ENCODE measurements around the gene TRPM1.

Gene TRPM1

DNA sequence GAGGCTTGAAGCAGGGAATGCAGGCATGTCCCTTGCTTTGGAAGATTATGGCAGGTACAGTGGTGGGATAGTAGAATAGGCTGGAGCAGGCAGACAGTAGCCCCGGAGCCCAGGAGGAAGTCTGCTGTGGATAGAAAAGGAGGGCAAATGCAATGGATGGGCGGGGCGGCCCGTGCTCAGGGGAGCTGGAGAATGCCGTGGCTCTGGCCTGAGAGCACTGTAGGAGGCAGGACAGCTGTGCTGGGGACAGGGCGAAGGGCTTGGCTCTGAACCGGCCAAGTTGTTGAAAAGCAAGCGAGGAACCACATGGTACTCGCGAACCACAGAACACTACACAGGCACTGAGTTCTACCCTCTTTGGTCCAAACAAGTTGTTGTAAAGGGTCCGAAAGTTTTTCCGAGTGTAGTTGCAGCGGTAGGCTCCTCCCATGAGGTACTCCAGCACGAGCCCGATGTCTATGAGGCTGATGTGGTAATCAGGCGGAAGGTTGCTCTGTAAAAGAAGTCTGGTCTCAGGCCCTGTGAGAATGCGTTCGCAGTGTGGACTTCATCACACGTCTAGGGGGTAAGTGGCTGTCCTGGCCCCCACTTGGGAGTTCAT, 54.7 kb downstream of the TRPM1 start:
- no peak for DNase-seq

- no peak for DNase-seq
These were observed 55.9 kb downstream of the TRPM1 start for GRCh38 chr15:31045606-31046005.

DNA sequence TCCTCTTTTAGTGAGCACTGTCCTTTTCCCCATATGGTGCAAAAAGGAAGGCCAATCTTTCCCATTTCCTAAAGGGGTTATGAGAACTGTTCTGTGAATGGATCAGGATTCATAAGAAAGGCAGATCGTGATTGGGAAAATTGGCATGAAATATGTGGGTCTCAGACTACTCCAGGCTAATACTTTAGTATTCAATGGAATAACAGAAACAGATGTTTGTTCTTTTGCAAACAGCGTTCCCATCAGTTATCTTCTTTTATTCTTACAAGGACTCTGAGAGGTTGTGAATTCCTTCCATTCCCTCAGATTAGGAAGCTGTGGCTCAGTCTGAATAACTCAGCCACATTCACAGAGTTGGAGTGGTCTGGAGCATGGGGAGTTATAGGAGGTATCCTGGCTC, 58.8 kb downstream of the TRPM1 start:
- no peak for DNase-seq

DNA sequence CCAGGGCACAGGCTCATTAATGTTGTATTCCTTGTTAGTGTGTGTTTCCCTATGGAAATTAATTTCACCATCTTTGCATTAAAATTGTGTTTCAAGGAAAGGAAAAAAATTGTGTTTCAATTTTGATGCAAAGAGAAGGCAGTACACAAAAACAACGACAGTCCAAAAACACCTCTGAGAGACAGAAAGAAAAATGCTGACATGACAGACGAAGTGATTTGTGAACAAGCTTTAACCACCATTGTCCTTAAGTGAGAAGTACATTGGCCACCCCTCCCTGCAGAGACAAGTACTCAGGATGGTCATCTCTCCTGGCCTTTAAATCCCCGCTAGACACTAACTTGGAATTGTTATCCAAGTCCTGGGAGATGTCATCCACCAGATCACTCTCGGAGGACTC, 59.9 kb downstream of the TRPM1 start:
- DNase-seq, result no peak

GRCh38 chr15:31040611-31041010, 60.9 kb downstream of the TRPM1 start:
- no peak for DNase-seq

- DNase-seq, result no peak
These were observed 61.6 kb downstream of the TRPM1 start for GRCh38 chr15:31039961-31040360.

GRCh38 chr15:31037731-31038477, 63.6 kb downstream of the TRPM1 start:
- DNase-seq, result no peak

GRCh38 chr15:31036783-31037182, 64.7 kb downstream of the TRPM1 start:
- DNase-seq, result no peak

DNA sequence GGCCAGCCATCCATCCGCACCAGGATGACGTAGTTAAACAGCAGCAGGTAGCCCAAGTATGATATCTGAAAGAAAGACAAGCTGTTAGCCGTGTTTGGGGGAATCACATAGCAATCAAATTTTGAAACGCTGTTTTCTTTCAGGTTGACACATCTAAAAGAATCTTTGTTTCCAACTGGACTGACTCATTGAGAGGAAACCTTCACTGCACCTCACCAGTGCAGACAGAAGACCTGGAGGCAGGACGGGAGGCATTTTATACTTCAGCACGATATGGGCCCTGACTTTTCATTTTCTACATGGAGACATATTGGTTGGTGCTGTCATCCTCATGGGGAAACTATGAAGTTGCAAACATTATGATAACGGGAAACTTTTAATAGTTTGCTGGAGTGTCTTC, 65.9 kb downstream of the TRPM1 start:
- DNase-seq, result no peak

- DNase-seq, result no peak
These were observed 67.4 kb downstream of the TRPM1 start for GRCh38 chr15:31034152-31034551.

- no peak for DNase-seq
These were observed 68.6 kb downstream of the TRPM1 start for GRCh38 chr15:31032961-31033371.

GRCh38 chr15:31031471-31032067, 70.0 kb downstream of the TRPM1 start:
- DNase-seq, result no peak

DNA sequence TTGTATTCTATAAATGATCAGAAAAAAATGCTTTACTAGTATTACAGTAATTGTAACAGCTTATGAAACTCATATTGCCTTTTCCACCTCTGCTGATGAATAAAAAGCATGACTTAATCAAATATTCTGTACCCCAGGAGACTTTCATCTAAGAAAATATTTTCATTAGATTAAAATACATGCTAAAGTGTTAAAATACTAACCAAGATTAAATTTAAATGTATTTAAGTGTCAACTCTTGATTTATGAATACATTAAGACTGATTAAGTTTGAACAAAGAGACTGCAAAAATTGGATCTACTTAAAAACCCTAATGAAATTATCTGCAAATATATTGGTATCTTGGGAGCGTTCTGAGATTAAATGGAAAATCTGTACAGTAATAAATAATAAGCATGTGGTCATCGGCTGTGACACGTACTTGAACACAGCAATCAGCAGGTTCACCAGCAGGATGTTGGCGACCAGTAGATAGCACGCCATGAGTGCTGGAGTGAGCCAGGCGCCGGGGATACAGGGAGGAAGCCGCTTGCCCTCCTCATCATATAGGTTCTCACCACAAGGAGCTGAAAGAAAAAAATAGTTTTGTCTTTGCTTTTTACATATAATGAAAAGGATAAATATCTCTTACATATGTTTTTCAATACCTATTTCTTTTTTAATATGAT, 73.5 kb downstream of the TRPM1 start:
- no peak for DNase-seq

GRCh38 chr15:31025996-31026395, 75.5 kb downstream of the TRPM1 start:
- no peak for DNase-seq

DNA sequence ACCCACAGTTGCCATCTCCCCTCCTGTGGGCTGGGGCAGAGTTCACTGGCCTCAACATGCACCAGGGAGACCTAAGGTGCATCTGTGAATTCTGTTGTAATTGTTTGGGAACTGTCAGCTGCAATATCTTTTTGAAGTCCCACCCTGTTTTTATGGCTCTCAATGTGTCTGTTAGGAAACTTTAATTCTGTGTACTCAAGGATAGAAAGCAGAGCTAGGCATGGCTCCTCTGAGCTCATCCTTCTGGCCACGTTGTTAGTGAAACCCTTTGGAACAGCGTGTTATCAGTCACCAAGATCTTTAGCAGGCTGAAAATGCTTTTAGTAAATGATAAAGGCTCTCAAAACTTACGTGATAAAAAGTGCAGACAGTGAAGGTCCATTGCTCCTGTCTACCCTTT, 76.5 kb downstream of the TRPM1 start:
- no peak for DNase-seq

GRCh38 chr15:31024330-31024729, 77.2 kb downstream of the TRPM1 start:
- no peak for DNase-seq

DNA sequence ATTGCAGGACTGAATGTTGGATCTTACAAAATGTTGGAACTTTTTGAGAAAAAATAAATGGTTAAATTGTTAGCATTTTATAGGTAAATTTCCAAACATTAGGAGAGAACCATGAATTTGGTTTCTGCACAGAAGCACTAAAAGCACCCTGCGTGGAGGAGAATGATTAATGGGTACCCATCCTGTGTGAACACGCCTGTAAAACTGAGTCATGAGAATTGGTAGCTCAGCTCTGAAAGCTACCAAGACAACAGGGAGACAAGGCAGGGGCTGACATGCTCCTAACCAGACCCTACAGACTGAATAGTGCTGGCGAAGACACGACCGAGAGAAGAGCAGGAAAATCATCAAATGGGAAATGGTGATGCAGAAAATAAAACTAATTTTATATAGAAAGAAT, 77.7 kb downstream of the TRPM1 start:
- DNase-seq, result no peak

- no peak for DNase-seq
These were observed 80.4 kb downstream of the TRPM1 start for GRCh38 chr15:31021067-31021665.

DNA sequence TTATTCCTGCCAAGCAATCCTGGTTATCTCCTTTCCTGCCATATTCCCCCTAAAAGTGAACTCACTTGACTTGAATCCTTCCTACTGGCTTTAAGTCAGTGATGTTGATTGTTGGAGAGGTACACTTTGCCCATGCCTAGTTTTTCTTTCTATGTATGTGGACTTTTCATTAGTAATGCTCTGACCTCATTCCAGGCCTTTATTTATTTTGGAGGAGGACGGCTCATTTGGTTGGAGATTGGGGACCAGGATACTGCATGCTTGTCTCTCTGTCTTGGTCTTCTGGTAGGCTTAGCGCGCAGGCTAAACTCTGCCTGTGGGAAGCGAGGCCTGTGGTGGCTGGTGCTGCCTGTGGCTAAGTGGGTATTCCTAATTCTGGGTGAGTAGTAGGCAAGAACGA, 81.0 kb downstream of the TRPM1 start:
- no peak for DNase-seq

- no peak for DNase-seq
These were observed 81.5 kb downstream of the TRPM1 start for GRCh38 chr15:31019986-31020385.

DNA sequence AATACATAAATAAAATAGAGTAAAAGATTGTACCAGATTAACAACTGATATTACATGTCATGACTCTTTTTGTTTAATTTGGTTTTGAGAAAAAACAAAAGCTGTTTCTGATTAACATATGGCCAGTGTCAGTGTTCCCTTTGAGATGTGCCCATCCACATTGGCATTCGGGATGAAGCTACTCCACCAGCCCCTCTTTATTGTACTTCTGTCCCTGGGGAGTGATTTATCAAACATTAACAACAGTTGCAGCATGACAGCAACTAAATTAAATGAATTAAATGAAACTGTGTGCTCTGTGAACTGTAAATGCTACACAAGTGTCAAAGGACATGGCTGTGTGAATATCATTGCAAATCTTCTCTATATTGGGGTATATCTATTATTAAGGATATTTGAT, 84.2 kb downstream of the TRPM1 start:
- no peak for DNase-seq

GRCh38 chr15:31016446-31016915, 85.0 kb downstream of the TRPM1 start:
- DNase-seq, result no peak

DNA sequence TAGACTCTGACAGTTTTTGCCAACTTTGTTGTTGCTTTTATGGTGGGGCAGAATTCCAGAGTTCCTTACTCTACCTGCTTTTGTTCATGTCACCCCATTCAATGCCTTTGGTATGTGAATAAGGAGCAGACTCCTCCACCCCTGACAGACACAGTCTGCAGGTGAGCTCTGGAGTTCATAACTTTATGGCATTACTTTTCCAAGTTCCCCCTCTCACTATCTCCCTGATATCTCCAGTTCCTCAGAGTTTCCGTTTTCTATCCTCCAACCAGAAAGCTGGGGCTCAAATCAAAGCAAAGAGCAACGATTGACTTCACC, 87.0 kb downstream of the TRPM1 start:
- no peak for DNase-seq
